A673 (cell line): ENCODE measurements around the gene LRRC3B. TPM values are rescaled to one million over a fixed set of nuclear protein-coding genes. Genes with fewer than 3 reads are reported as not detected.

Experiments
- Bru-seq: library from RNA; stranded (reverse); fragments of 400-500 nt; gene quantifications from one replicate; lab custom pipeline; 2021; lab: Mats Ljungman, UMichigan
- BruChase-seq, 2 experiments: library from RNA; stranded (reverse); fragments of 400-500 nt; gene quantifications; one replicate each; lab custom pipeline; 2021; lab: Mats Ljungman, UMichigan
- BruUV-seq: library from RNA; stranded (reverse); fragments of 400-500 nt; replicated peaks from 2 replicates; lab custom pipeline; 2021; lab: Mats Ljungman, UMichigan
- CTCF ChIA-PET: fragments of 300-600 bp; sonication (Branson Sonifier 250); formaldehyde crosslinking; loops from one replicate; lab custom pipeline; 2022; ENCODE audit warnings: antibody characterized with exemption; lab: Charles Lee
- POLR2A ChIA-PET: fragments of 300-600 bp; sonication (Branson Sonifier 250); formaldehyde crosslinking; loops from one replicate; lab custom pipeline; 2022; ENCODE audit warnings: antibody characterized with exemption; ENCODE audit not compliant: low non-redundant PET; lab: Charles Lee
- DNase-seq: peaks from one replicate; pipeline ENCODE4 v3.0.0-alpha.2; 2015; ENCODE audit warnings: low spot score
- H3K27ac ChIP-seq: fragments of 200-600 bp; sonication (generic); 2 replicates; pipeline ENCODE4 v1.5.1; 2016; ENCODE audit warnings: mixed run types, low read depth, mild to moderate bottlenecking, mixed read lengths, antibody characterized with exemption, low read length; ENCODE audit not compliant: poor library complexity, severe bottlenecking
- H3K27me3 ChIP-seq: fragments of 200-600 bp; sonication (generic); replicated peaks from 2 replicates; pipeline ENCODE4 v1.6.1; 2017; ENCODE audit warnings: mixed run types, low read depth, mild to moderate bottlenecking, mixed read lengths, antibody characterized with exemption, low read length; ENCODE audit not compliant: insufficient read depth, poor library complexity
- H3K36me3 ChIP-seq: fragments of 200-600 bp; sonication (generic); 2 replicates; pipeline ENCODE4 v1.6.1; 2016; ENCODE audit warnings: mixed run types, mild to moderate bottlenecking, mixed read lengths, antibody characterized with exemption, low read length; ENCODE audit not compliant: insufficient read depth, poor library complexity, severe bottlenecking
- H3K4me1 ChIP-seq: fragments of 200-600 bp; sonication (generic); 2 replicates; pipeline ENCODE4 v1.6.1; 2017; ENCODE audit warnings: mixed run types, mild to moderate bottlenecking, mixed read lengths, antibody characterized with exemption, low read length; ENCODE audit not compliant: insufficient read depth, poor library complexity, severe bottlenecking
- H3K4me3 ChIP-seq: fragments of 200-600 bp; sonication (generic); 2 replicates; pipeline ENCODE4 v1.5.1; 2016; ENCODE audit warnings: low read depth, mixed run types, mild to moderate bottlenecking, mixed read lengths, low read length; ENCODE audit not compliant: poor library complexity, severe bottlenecking
- H3K9me3 ChIP-seq: fragments of 200-600 bp; sonication (generic); 2 replicates; pipeline ENCODE4 v1.6.1; 2016; ENCODE audit warnings: mixed run types, low read depth, mild to moderate bottlenecking, mixed read lengths, antibody characterized with exemption, low read length; ENCODE audit not compliant: poor library complexity, severe bottlenecking
- CTCF ChIP-seq: fragments of 300-800, 200-600 bp; sonication (generic); conservative IDR thresholded peaks from 2 replicates; pipeline ENCODE4 v1.5.1; 2017; ENCODE audit warnings: low read depth, mild to moderate bottlenecking, antibody characterized with exemption, low read length, moderate library complexity, mixed read lengths
- EZH2 ChIP-seq: fragments of 200-600 bp; sonication (generic); IDR thresholded peaks from 2 replicates; pipeline ENCODE4 v1.6.1; 2017; ENCODE audit warnings: borderline replicate concordance, low read depth, mild to moderate bottlenecking, mixed read lengths, antibody characterized with exemption, low read length; ENCODE audit not compliant: poor library complexity, severe bottlenecking
- intact Hi-C: fragments of 100-400 bp; cut with micrococcal nuclease; formaldehyde crosslinking; loops from one replicate; pipeline ENCODE4 v1.10.0; 2022; ENCODE audit not compliant: unreplicated experiment
- long read RNA-seq: library from polyadenylated mRNA; stranded (forward); transcript quantifications from one replicate; pipeline ENCODE4 v2.0.0, GENCODE V29; 2022
- total RNA-seq: library from RNA; stranded (reverse); gene quantifications from 2 replicates; pipeline ENCODE4 v1.2.3, GENCODE V29; 2021

The LRRC3B gene, protein sequence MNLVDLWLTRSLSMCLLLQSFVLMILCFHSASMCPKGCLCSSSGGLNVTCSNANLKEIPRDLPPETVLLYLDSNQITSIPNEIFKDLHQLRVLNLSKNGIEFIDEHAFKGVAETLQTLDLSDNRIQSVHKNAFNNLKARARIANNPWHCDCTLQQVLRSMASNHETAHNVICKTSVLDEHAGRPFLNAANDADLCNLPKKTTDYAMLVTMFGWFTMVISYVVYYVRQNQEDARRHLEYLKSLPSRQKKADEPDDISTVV
- total RNA-seq (not detected in 2 replicates), Bru-seq, nascent RNA (percentile 6 among the genes with signal in this experiment), BruChase-seq, experiment 1, labeled RNA remaining after a 2-hour chase (percentile 2 among the genes with signal in this experiment), BruChase-seq, experiment 2, labeled RNA remaining after a 6-hour chase (percentile 3 among the genes with signal in this experiment)
- long read RNA-seq, result 0 reads

DNA sequence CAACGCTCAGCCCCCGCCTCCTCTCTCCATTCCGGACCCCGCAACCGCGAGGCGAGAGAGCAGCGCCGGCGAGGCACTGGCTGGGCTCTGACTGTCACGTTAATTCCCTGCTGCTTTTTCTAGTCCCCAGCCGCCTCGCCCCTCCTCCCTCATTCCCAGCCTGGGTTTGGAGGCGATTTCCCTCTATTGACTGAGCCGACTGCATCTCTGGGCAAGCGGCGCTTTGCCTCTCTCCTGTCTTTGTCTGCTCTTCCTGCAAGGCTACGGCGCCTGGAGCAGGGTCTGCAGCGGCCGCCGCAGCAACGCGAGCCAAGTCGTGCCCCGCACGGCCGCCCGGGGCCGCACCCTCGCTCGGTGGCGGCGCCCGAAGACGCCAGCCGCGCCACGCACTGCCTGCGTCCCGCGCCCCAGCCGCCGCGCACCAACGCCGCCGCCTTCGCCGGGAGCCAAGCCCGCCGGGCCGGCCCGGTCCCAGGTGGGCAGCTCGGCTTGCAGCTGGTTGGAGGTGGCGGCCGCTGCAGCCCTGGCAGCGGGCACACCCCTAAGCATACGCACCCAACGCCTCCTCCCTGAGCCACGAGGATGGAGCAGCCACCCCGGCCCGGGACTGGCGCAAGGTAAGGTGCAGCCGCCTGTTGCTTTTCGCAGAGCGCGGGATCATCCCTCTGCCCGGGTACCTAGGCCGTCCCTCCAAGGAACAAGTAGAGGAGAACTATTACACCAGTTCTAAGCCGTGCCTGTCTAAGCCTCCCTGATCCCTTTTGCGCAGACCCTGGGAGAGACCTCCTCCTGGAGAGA lies at the start of gene LRRC3B:
TSS of gene LRRC3B (plus strand) at position 152 of the 798 bp plus-strand sequence. CDS start 86,901 bp downstream, outside the sequence.
- H3K36me3 ChIP-seq, result no peaks in the 10 kb centered on the region
- H3K27ac ChIP-seq, result no peak within 1 kb of the TSS
- peaks cover 42% of the 10 kb centered on the region for H3K27me3 ChIP-seq
- DNase-seq, result peak; percentile 22
- TF ChIP-seq EZH2 (peak; percentile 55), CTCF (no peak)
- no TSS peak for BruUV-seq
- intact Hi-C loops, result no loop called here
- CTCF ChIA-PET, result no interaction called here
- no peaks in the 10 kb centered on the region for H3K4me1 ChIP-seq
- H3K4me3 ChIP-seq, result peak within 1 kb of the TSS; percentile 24
- H3K9me3 ChIP-seq, result no peaks in the 10 kb centered on the region
- POLR2A ChIA-PET, result no interaction called here

DNA sequence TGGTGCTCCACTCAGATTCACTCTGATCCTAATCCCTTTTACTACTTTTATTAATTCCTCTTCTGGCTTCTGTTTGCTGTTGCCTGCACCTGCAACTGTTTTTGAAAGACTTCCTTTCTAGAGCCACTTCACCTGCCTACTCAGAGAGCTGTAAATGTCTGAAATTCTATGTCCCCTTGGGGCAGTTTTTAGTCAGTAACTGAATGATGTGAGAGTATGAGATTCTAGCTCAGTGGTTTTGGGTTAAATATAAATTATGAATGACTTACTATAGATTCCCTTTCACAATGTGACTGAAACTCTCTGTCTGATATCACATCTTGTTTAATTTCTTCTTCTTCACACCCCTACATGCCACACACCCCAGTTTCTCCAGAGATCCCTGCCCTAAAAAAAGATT lies 47.8 kb upstream of the LRRC3B start:
- no peak for DNase-seq
- POLR2A ChIA-PET, result interaction anchor here (0.5 kb wide), 1 partner anchor 128 kb away, joined by 3 read pairs; no protein-coding TSS in a partner anchor
- intact Hi-C loops, result no loop called here
- no peaks in the 10 kb centered on the region for H3K27me3 ChIP-seq
- BruUV-seq, result no TSS peak
- no peak for TF ChIP-seq CTCF
- H3K9me3 ChIP-seq, result no peaks in the 10 kb centered on the region
- H3K4me3 ChIP-seq, result no peak overlapping the region
- H3K4me1 ChIP-seq, result no peaks in the 10 kb centered on the region
- no peak overlapping the region for H3K27ac ChIP-seq
- CTCF ChIA-PET, result no interaction called here
- H3K36me3 ChIP-seq, result no peaks in the 10 kb centered on the region

DNA sequence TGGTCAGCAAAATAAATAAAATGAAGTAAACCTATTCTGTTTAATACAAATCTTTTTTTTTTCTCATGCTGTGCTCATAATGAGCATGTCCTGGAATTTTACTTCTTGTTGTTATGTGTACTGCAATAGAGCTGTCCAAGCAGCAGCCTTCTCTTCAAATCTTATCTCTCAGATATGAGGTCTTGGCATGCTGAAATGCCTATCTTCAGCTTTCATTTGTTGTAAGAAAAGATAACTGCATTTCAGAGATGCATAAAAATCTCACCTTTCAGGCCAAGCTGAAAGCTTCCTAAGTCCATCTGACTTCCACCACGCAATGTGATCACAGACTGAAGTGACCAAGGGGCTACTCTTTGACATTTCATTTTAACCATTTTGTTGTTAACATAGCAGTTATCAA lies 43.5 kb upstream of the LRRC3B start:
- no peak for TF ChIP-seq EZH2
- TF ChIP-seq CTCF, result no peak
- CTCF ChIA-PET, result no interaction called here
- no peaks in the 10 kb centered on the region for H3K27me3 ChIP-seq
- no peak overlapping the region for H3K27ac ChIP-seq
- H3K4me3 ChIP-seq, result no peak overlapping the region
- intact Hi-C loops, result no loop called here
- no peaks in the 10 kb centered on the region for H3K36me3 ChIP-seq
- no peaks in the 10 kb centered on the region for H3K9me3 ChIP-seq
- no peak for DNase-seq
- POLR2A ChIA-PET, result no interaction called here
- no peaks in the 10 kb centered on the region for H3K4me1 ChIP-seq
- no TSS peak for BruUV-seq
